ENCODE results near the gene ASXL3. TPM values are rescaled to one million over a fixed set of nuclear protein-coding genes. Genes with fewer than 3 reads are reported as not detected.

ASXL3 gene
- polyA plus RNA-seq, 1 donor (not counting 4 experiments of a cell fraction or from before 2014, with no cell fraction given): not detected

- no peaks in the 10 kb centered on the region for H4K20me1 ChIP-seq (ENCODE audit: control insufficient read depth, extremely low read depth, insufficient read depth, low read length)
- FAIRE-seq (no peak), DNase-seq (ENCODE audit: low read depth, low spot score) (no peak)
- H3K4me1 ChIP-seq (ENCODE audit: control insufficient read depth, extremely low read depth, insufficient read depth, low read length): no peaks in the 10 kb centered on the region
- H3K4me3 ChIP-seq (ENCODE audit: control insufficient read depth in 2 of 3, extremely low read depth in 1 of 3, insufficient read depth in 2 of 3, low read depth in 1 of 3, low read length in 3 of 3): no peak overlapping the region
- H3K9me3 ChIP-seq (ENCODE audit: control insufficient read depth, low read depth, low read length): no peaks in the 10 kb centered on the region
- H3K36me3 ChIP-seq (ENCODE audit: control insufficient read depth in 2 of 2, extremely low read depth in 1 of 2, insufficient read depth in 2 of 2, low read length in 2 of 2): no peaks in the 10 kb centered on the region
- no peaks in the 10 kb centered on the region for H3K79me2 ChIP-seq (ENCODE audit: control insufficient read depth, insufficient read depth, low read length)
- H3K9me1 ChIP-seq (ENCODE audit: control insufficient read depth, extremely low read depth, insufficient read depth, low read length): no peaks in the 10 kb centered on the region
- TF ChIP-seq EZH2 (IDR thresholded peaks at IDR 0.05; ENCODE audit: low read length): no peak
- TF ChIP-seq CTCF (optimal IDR thresholded peaks at IDR 0.05 in 1 of 3, IDR thresholded peaks at IDR 0.05 in 1 of 3, conservative IDR thresholded peaks at IDR 0.05 in 1 of 3; ENCODE audit: extremely low read depth in 1 of 3, insufficient read depth in 2 of 3, low read length in 3 of 3): no peak
- dilution Hi-C loops (cut with MboI; ENCODE audit: extremely low pct_ligation_motif_present, low sequenced_read_pairs): no loop called here
- H3K9ac ChIP-seq (ENCODE audit: control insufficient read depth, extremely low read depth, insufficient read depth, low read length): no peak overlapping the region
- H3K27me3 ChIP-seq (ENCODE audit: control insufficient read depth, extremely low read depth, insufficient read depth, low read length): no peaks in the 10 kb centered on the region
- H2AFZ ChIP-seq (ENCODE audit: control insufficient read depth, low read length): no peak overlapping the region
- H3K27ac ChIP-seq (ENCODE audit: control insufficient read depth, insufficient read depth, low read length): no peak overlapping the region
- no peak overlapping the region for H3K4me2 ChIP-seq (ENCODE audit: control insufficient read depth, extremely low read depth, insufficient read depth, low read depth, low read length)
Observed at GRCh38 chr18:33665187-33665586, 87.2 kb downstream of the ASXL3 start.

DNA sequence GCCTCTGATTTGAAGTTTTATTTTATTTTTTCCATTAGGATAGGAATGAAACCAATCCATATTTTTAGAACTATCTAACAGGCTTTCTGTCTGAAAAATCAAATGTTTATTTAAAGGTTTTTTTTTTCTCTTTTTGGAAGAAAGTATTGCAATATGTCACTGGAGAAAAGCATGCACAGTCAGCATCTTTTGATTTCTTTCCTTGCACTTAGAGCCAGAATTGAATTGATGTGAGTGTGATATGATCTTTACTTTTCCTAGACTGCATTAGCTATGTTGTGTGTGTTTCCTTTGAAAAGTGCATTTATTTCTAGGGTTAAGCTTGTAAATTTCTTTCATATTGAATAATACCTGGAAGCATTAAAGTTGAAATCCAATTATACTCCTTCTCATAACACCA lies 87.6 kb downstream of the ASXL3 start:
- Histone ChIP-seq H3K9ac (ENCODE audit: control insufficient read depth, extremely low read depth, insufficient read depth, low read length) (no peak overlapping the region), H2AFZ (ENCODE audit: control insufficient read depth, low read length) (no peak overlapping the region), H3K4me1 (ENCODE audit: control insufficient read depth, extremely low read depth, insufficient read depth, low read length) (no peaks in the 10 kb centered on the region), H3K9me3 (ENCODE audit: control insufficient read depth, low read depth, low read length) (no peaks in the 10 kb centered on the region), H3K27ac (ENCODE audit: control insufficient read depth, insufficient read depth, low read length) (no peak overlapping the region), H3K79me2 (ENCODE audit: control insufficient read depth, insufficient read depth, low read length) (no peaks in the 10 kb centered on the region), H3K4me3 (ENCODE audit: control insufficient read depth in 2 of 3, extremely low read depth in 1 of 3, insufficient read depth in 2 of 3, low read depth in 1 of 3, low read length in 3 of 3) (no peak overlapping the region), H3K36me3 (ENCODE audit: control insufficient read depth in 2 of 2, extremely low read depth in 1 of 2, insufficient read depth in 2 of 2, low read length in 2 of 2) (no peaks in the 10 kb centered on the region), H3K4me2 (ENCODE audit: control insufficient read depth, extremely low read depth, insufficient read depth, low read depth, low read length) (no peak overlapping the region), H3K9me1 (ENCODE audit: control insufficient read depth, extremely low read depth, insufficient read depth, low read length) (no peaks in the 10 kb centered on the region), H3K27me3 (ENCODE audit: control insufficient read depth, extremely low read depth, insufficient read depth, low read length) (no peaks in the 10 kb centered on the region), H4K20me1 (ENCODE audit: control insufficient read depth, extremely low read depth, insufficient read depth, low read length) (no peaks in the 10 kb centered on the region)
- TF ChIP-seq CTCF (optimal IDR thresholded peaks at IDR 0.05 in 1 of 3, IDR thresholded peaks at IDR 0.05 in 1 of 3, conservative IDR thresholded peaks at IDR 0.05 in 1 of 3; ENCODE audit: extremely low read depth in 1 of 3, insufficient read depth in 2 of 3, low read length in 3 of 3): no peak
- TF ChIP-seq EZH2 (IDR thresholded peaks at IDR 0.05; ENCODE audit: low read length): no peak
- FAIRE-seq: no peak
- no peak for DNase-seq (ENCODE audit: low read depth, low spot score)
- dilution Hi-C loops (cut with MboI; ENCODE audit: extremely low pct_ligation_motif_present, low sequenced_read_pairs): no loop called here
